ENCODE results near the gene EVPLL. TPM values are rescaled to one million over a fixed set of nuclear protein-coding genes. Genes with fewer than 3 reads are reported as not detected.

The EVPLL gene
- total RNA-seq, 1 donor from 2014 or later, result not detected

DNA sequence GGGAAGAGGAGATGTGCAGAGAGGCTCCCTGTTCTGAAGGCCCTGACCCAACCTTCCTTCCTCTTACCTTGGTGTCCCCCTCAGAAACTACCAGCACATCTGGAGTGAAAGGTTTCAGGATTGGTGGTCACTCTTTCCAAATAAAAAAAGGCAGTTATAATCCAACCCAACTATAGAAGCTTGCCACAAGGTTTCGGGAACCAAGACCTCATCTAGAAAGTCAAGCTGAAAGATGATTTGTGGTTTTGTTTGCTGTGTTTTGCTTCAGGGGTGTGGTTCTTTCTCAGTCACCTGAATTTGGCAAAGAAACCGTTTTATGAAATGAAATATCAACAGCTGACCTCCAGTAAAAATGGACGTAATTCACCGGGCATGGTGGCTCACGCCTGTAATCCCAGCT, 33.6 kb upstream of the EVPLL start:
- no peak for DNase-seq (ENCODE audit: low spot score in 2 of 2, unreplicated experiment in 2 of 2)
- TF ChIP-seq, protein P1, sequence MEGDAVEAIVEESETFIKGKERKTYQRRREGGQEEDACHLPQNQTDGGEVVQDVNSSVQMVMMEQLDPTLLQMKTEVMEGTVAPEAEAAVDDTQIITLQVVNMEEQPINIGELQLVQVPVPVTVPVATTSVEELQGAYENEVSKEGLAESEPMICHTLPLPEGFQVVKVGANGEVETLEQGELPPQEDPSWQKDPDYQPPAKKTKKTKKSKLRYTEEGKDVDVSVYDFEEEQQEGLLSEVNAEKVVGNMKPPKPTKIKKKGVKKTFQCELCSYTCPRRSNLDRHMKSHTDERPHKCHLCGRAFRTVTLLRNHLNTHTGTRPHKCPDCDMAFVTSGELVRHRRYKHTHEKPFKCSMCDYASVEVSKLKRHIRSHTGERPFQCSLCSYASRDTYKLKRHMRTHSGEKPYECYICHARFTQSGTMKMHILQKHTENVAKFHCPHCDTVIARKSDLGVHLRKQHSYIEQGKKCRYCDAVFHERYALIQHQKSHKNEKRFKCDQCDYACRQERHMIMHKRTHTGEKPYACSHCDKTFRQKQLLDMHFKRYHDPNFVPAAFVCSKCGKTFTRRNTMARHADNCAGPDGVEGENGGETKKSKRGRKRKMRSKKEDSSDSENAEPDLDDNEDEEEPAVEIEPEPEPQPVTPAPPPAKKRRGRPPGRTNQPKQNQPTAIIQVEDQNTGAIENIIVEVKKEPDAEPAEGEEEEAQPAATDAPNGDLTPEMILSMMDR (IDR thresholded peaks at IDR 0.05; ENCODE audit: unreplicated experiment), result no peak
- Mint-ChIP-seq H3K4me3 (no peak overlapping the region), H3K36me3 (peaks cover 42% of the 10 kb centered on the region), H3K4me1 (no peaks in the 10 kb centered on the region), H3K27me3 (ENCODE audit: low read depth) (no peaks in the 10 kb centered on the region), H3K27ac (no peak overlapping the region), H3K9me3 (no peaks in the 10 kb centered on the region)

DNA sequence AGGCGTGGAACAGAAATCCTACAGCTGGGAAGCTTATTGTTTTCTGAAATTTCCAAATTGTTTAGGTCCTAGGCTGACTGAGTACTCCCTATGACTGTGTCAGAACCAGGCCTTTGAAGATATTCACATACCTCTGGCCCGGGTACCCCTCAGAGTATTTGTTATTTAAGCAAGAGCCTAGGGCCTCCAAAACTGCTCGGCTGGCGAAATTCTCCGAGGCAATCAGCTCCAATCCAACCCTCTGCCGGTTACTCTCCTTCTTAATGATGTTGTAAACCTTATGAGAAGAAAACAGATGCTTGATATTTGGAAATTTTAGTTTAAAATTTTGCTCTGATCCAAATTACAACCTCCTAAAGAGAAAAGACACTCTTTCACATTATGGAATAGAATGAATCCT, 24.0 kb upstream of the EVPLL start:
- Mint-ChIP-seq H3K9me3 (no peaks in the 10 kb centered on the region), H3K27ac (no peak overlapping the region), H3K36me3 (peaks cover 20% of the 10 kb centered on the region), H3K27me3 (ENCODE audit: low read depth) (no peaks in the 10 kb centered on the region), H3K4me1 (no peaks in the 10 kb centered on the region), H3K4me3 (no peak overlapping the region)
- TF ChIP-seq, protein P1 (IDR thresholded peaks at IDR 0.05; ENCODE audit: unreplicated experiment), result no peak
- DNase-seq (ENCODE audit: low spot score in 2 of 2, unreplicated experiment in 2 of 2), result no peak

DNA sequence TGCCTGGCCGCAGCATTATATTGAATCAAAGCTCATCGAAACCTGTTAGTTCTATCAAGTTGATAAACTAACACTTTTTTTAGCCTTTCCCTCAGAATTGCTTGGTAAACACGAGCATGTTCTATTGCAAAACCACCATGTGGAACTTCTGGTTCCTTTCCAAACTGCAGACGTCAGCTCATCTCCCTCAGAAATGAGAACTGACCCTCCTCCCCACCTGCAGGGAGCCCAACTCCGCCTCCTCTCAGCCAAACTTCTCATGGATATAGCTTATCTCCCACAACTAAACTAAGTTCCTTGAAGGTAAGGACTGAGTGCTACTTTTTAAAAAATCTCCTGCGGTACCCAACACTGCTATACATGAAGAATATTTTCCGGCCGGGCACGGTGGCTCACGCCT, 21.0 kb upstream of the EVPLL start:
- H3K4me3 Mint-ChIP-seq, result no peak overlapping the region
- no peaks in the 10 kb centered on the region for H3K9me3 Mint-ChIP-seq
- peaks cover 20% of the 10 kb centered on the region for H3K36me3 Mint-ChIP-seq
- no peak overlapping the region for H3K27ac Mint-ChIP-seq
- no peaks in the 10 kb centered on the region for H3K4me1 Mint-ChIP-seq
- TF ChIP-seq, protein P1 (IDR thresholded peaks at IDR 0.05; ENCODE audit: unreplicated experiment), result no peak
- H3K27me3 Mint-ChIP-seq (ENCODE audit: low read depth), result no peaks in the 10 kb centered on the region
- DNase-seq (ENCODE audit: low spot score in 2 of 2, unreplicated experiment in 2 of 2), result no peak

DNA sequence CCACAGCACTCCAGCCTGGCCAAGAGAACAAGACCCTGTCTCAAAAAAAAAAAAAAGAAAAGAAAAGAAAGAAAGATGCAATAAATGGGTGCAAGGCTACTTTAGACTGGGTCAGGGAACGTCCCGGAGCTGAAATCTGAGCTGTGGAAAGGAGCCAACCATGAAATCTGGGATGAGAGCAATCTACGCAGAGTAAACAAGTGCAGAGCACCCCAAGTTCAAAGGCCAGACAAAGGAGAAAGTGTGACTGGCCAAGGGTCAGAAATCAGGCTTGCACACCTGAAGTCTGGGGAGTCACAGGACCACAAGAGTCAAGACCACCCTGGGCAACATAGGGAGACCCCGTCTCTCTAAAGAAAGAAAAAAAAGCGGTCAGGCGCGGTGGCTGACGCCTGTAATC, 17.1 kb upstream of the EVPLL start:
- TF ChIP-seq, protein P1 (IDR thresholded peaks at IDR 0.05; ENCODE audit: unreplicated experiment), result no peak
- H3K4me3 Mint-ChIP-seq, result no peak overlapping the region
- H3K4me1 Mint-ChIP-seq, result peaks cover 15% of the 10 kb centered on the region
- peaks cover 6% of the 10 kb centered on the region for H3K36me3 Mint-ChIP-seq
- peak overlapping the region; percentile 21 for H3K27ac Mint-ChIP-seq
- no peak for DNase-seq (ENCODE audit: low spot score in 2 of 2, unreplicated experiment in 2 of 2)
- no peaks in the 10 kb centered on the region for H3K9me3 Mint-ChIP-seq
- no peaks in the 10 kb centered on the region for H3K27me3 Mint-ChIP-seq (ENCODE audit: low read depth)

DNA sequence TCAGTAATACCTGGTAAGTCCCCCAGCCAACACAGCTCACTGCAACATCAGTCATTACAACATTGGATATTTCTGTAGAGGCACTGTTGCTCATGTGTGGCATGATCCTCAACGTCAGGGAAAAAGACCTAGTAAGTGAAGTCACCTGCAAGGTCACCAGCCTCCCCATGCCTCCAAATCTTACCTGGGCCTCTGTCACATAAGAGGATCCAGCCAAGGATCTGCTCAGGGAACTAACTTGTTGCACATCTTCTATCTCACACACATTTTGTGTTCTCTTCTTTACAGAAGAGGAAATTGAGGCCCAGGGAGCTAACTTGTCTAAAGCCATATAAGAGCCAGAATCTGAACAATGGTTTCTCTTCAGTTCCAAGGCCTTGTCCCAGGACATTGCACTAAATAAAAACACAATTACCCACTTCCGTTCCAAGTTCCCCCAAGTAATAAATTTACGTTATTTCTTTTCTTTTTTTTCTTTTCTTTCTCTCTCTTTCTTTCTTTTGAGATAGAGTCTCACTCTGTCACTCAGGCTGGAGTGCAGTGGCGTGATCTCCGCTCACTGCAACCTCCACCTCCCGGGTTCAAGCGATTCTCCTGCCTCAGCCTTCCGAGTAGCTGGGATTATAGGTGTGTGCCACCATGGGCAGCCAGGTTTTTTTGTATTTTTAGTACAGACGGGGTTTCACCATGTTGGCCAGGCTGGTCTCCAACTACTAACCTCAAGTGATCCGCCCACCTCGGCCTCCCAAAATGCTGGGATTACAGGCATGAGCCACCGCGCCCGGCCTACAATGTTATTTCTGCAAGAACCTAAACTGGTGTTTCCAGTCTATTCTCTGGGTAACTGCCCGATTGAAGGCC, 15.5 kb upstream of the EVPLL start:
- H3K27ac Mint-ChIP-seq, result peak overlapping the region; percentile 50
- H3K36me3 Mint-ChIP-seq, result no peaks in the 10 kb centered on the region
- TF ChIP-seq, protein P1 (IDR thresholded peaks at IDR 0.05; ENCODE audit: unreplicated experiment), result no peak
- H3K4me3 Mint-ChIP-seq, result peak overlapping the region; percentile 86
- H3K9me3 Mint-ChIP-seq, result no peaks in the 10 kb centered on the region
- H3K4me1 Mint-ChIP-seq, result peaks cover 15% of the 10 kb centered on the region
- DNase-seq (ENCODE audit: low spot score in 2 of 2, unreplicated experiment in 2 of 2), result no peak
- H3K27me3 Mint-ChIP-seq (ENCODE audit: low read depth), result no peaks in the 10 kb centered on the region

All from mesothelial cell of epicardium (in vitro differentiated cells).